Nephron (organoid): ENCODE results near the gene PARP2.
"Not testable (repeated sequence)": the region's sequence is repeated elsewhere in the genome, so short reads cannot be mapped to it uniquely, and the experiment has no call there.

ENCODE experiments used
- H3K27ac Mint-ChIP-seq, 3 experiments: 2 replicates each; pipeline ENCODE4 v1.8.0; 2020; ENCODE audit warnings: mixed read lengths in 3 of 3, mild to moderate bottlenecking in 2 of 3, moderate library complexity in 1 of 3
- H3K27me3 Mint-ChIP-seq: 2 replicates; pipeline ENCODE4 v1.8.0; 2021; ENCODE audit warnings: low read depth, mild to moderate bottlenecking, moderate library complexity, mixed read lengths
- H3K36me3 Mint-ChIP-seq: 2 replicates; pipeline ENCODE4 v1.8.0; 2020; ENCODE audit warnings: low read depth, mixed read lengths
- H3K4me1 Mint-ChIP-seq: 2 replicates; pipeline ENCODE4 v1.8.0; 2020; ENCODE audit warnings: mixed read lengths
- H3K4me3 Mint-ChIP-seq, 3 experiments: 2 replicates each; pipeline ENCODE4 v1.8.0; 2020; ENCODE audit warnings: mild to moderate bottlenecking in 3 of 3, mixed read lengths in 3 of 3, moderate library complexity in 2 of 3
- H3K9me3 Mint-ChIP-seq: 2 replicates; pipeline ENCODE4 v1.8.0; 2020; ENCODE audit warnings: mixed read lengths
- CTCF ChIP-seq, 3 experiments: fragments of 200-600 bp; sonication (generic); IDR thresholded peaks; one replicate each; pipeline ENCODE4 v1.5.0; 2021; ENCODE audit warnings: antibody characterized with exemption in 3 of 3; ENCODE audit not compliant: unreplicated experiment in 3 of 3

The PARP2 gene

GRCh38 chr14:20331053-20331613 is 12.3 kb upstream of the PARP2 start:
- peak overlapping the region in 2 of 3 experiments; percentile 8 to 65 for H3K27ac Mint-ChIP-seq
- no peak for TF ChIP-seq CTCF (IDR thresholded peaks at IDR 0.05; ENCODE audit: unreplicated experiment in 3 of 3)
- H3K9me3 Mint-ChIP-seq, result no peaks in the 10 kb centered on the region
- peak overlapping the region; percentile 13 to 56 (median 45) for H3K4me3 Mint-ChIP-seq
- H3K27me3 Mint-ChIP-seq, result no peaks in the 10 kb centered on the region
- H3K4me1 Mint-ChIP-seq, result peaks cover 38% of the 10 kb centered on the region
- H3K36me3 Mint-ChIP-seq, result peaks cover 4% of the 10 kb centered on the region

- no peak for TF ChIP-seq CTCF (IDR thresholded peaks at IDR 0.05; ENCODE audit: unreplicated experiment in 3 of 3)
- H3K9me3 Mint-ChIP-seq, result no peaks in the 10 kb centered on the region
- peak overlapping the region; percentile 90 to 97 (median 95) for H3K4me3 Mint-ChIP-seq
- peak overlapping the region; percentile 84 to 96 (median 93) for H3K27ac Mint-ChIP-seq
- no peaks in the 10 kb centered on the region for H3K27me3 Mint-ChIP-seq
- peaks cover 35% of the 10 kb centered on the region for H3K4me1 Mint-ChIP-seq
- H3K36me3 Mint-ChIP-seq, result no peaks in the 10 kb centered on the region
These were observed 11.0 kb upstream of the PARP2 start for GRCh38 chr14:20332431-20332787.

GRCh38 chr14:20332788-20333493 is 10.5 kb upstream of the PARP2 start, which contains the start of gene CCNB1IP1:
Gene CCNB1IP1, minus strand, starts transcription at chr14:20333279. Its CDS starts 16,756 bp downstream, at chr14:20316523.
- H3K9me3 Mint-ChIP-seq, result no peaks in the 10 kb centered on the region
- H3K27me3 Mint-ChIP-seq, result no peaks in the 10 kb centered on the region
- peak within 1 kb of the TSS; percentile 84 to 96 (median 93) for H3K27ac Mint-ChIP-seq
- H3K4me3 Mint-ChIP-seq, result peak within 1 kb of the TSS; percentile 90 to 97 (median 95)
- peaks cover 31% of the 10 kb centered on the region for H3K4me1 Mint-ChIP-seq
- no peaks in the 10 kb centered on the region for H3K36me3 Mint-ChIP-seq
- no peak for TF ChIP-seq CTCF (IDR thresholded peaks at IDR 0.05; ENCODE audit: unreplicated experiment in 3 of 3)

- H3K4me1 Mint-ChIP-seq, result peaks cover 31% of the 10 kb centered on the region
These were observed 10.0 kb upstream of the PARP2 start for GRCh38 chr14:20333494-20333841.

GRCh38 chr14:20334017-20334416 is 9.4 kb upstream of the PARP2 start:
- no peak for TF ChIP-seq CTCF (IDR thresholded peaks at IDR 0.05; ENCODE audit: unreplicated experiment in 3 of 3)
- Mint-ChIP-seq H3K27ac (no peak overlapping the region), H3K4me1 (peaks cover 31% of the 10 kb centered on the region), H3K27me3 (peaks cover 3% of the 10 kb centered on the region), H3K36me3 (no peaks in the 10 kb centered on the region), H3K9me3 (no peaks in the 10 kb centered on the region), H3K4me3 (no peak overlapping the region)

More at GRCh38 chr14:20333494-20333841, 10.0 kb upstream of the PARP2 start:
- Mint-ChIP-seq H3K27ac (peak overlapping the region; percentile 84 to 96 (median 93)), H3K27me3 (no peaks in the 10 kb centered on the region), H3K4me3 (peak overlapping the region; percentile 90 to 97 (median 95)), H3K36me3 (no peaks in the 10 kb centered on the region), H3K9me3 (no peaks in the 10 kb centered on the region)
- TF ChIP-seq CTCF (IDR thresholded peaks at IDR 0.05; ENCODE audit: unreplicated experiment in 3 of 3), result no peak

- peak overlapping the region; percentile 35 to 71 (median 54) for H3K4me3 Mint-ChIP-seq
- peak overlapping the region in 1 of 3 experiments; percentile 37 for H3K27ac Mint-ChIP-seq
- not testable (repeated sequence) for H3K9me3 Mint-ChIP-seq, H3K4me1 Mint-ChIP-seq, H3K27me3 Mint-ChIP-seq
- H3K36me3 Mint-ChIP-seq, result peaks cover 10% of the 10 kb centered on the region
These were observed 2.4 kb upstream of the PARP2 start for GRCh38 chr14:20341032-20341431.
